Activated B cell treated with CpG ODN at 0.5 μM for 24 hours (primary cell): ENCODE measurements around the gene ZNF618. TPM values are rescaled to one million over a fixed set of nuclear protein-coding genes. Genes with fewer than 3 reads are reported as not detected.

ENCODE experiments used
- ATAC-seq: fragments of 200-7000 bp; cut with Tn5 transposase; one replicate; pipeline ENCODE4 v1.10.0; 2021; ENCODE audit warnings: low read depth, mild to moderate bottlenecking, moderate library complexity
- CTCF ChIA-PET: fragments of 350-600 bp; sonication (Branson Sonifier 250); formaldehyde crosslinking; loops from one replicate; lab custom pipeline; 2021; ENCODE audit warnings: antibody characterized with exemption; lab: Charles Lee
- POLR2A ChIA-PET: fragments of 350-600 bp; sonication (Branson Sonifier 250); formaldehyde crosslinking; loops from one replicate; lab custom pipeline; 2021; ENCODE audit warnings: antibody characterized with exemption; lab: Charles Lee
- DNase-seq: peaks from one replicate; pipeline ENCODE4 v3.0.0; 2022
- H3K27ac Mint-ChIP-seq: one replicate; pipeline ENCODE4 v1.8.0; 2020; ENCODE audit warnings: mixed read lengths
- H3K27me3 Mint-ChIP-seq: one replicate; pipeline ENCODE4 v1.8.0; 2021; ENCODE audit warnings: mixed read lengths
- H3K36me3 Mint-ChIP-seq: one replicate; pipeline ENCODE4 v1.8.0; 2021; ENCODE audit warnings: low read depth, mixed read lengths
- H3K4me1 Mint-ChIP-seq: one replicate; pipeline ENCODE4 v1.8.0; 2021; ENCODE audit warnings: mixed read lengths
- H3K4me3 Mint-ChIP-seq: one replicate; pipeline ENCODE4 v1.8.0; 2020; ENCODE audit warnings: mild to moderate bottlenecking, mixed read lengths
- H3K9me3 Mint-ChIP-seq: one replicate; pipeline ENCODE4 v1.8.0; 2020; ENCODE audit warnings: mixed read lengths
- intact Hi-C: fragments of 100-400 bp; cut with micrococcal nuclease; formaldehyde crosslinking; loops from one replicate; pipeline ENCODE4 v1.15.1; 2024
- total RNA-seq: library from RNA; stranded (reverse); gene quantifications from 2 replicates; pipeline ENCODE4 v1.2.3, GENCODE V29; 2022
- TF ChIP-seq, protein P1 (sequence below): fragments of 200-600 bp; IDR thresholded peaks from one replicate; pipeline ENCODE4 v1.8.0; 2022; ENCODE audit warnings: antibody characterized with exemption, mild to moderate bottlenecking

The ZNF618 gene
- total RNA-seq, 1 donor from 2014 or later: 0.67 TPM

DNA sequence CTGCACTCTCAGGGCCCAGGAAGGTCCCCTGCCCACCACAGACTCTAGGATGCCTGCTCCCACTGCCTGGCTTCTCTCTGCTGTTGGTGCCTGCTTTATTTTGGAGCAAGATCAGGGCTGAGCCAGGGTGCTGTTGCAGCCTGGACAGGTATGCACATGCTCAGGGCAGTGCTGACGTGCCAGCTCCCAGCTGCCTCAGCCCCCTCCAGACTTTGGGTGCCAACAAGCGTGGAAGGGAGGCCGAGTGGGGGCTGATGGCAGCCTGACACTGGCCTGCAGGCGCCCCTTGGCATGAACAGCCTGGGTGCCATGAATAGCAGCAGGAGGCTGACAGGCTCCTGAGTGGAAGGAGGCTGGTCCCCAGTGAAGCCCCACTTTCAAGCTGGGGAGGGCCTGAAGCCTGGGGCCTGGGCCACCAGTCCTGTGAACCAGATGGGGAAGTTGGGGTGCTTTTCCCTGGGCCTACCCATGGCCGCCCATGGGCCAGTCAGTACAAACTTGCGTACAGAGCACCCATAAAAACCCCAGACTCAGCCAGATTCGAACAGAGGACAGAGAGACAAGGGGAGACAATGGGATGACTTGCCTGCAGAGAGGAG, 195.2 kb downstream of the ZNF618 start:
- Mint-ChIP-seq H3K4me3 (no peak overlapping the region), H3K36me3 (no peaks in the 10 kb centered on the region), H3K27ac (no peak overlapping the region), H3K9me3 (no peaks in the 10 kb centered on the region), H3K27me3 (peaks cover 5% of the 10 kb centered on the region), H3K4me1 (no peaks in the 10 kb centered on the region)
- TF ChIP-seq, protein P1, sequence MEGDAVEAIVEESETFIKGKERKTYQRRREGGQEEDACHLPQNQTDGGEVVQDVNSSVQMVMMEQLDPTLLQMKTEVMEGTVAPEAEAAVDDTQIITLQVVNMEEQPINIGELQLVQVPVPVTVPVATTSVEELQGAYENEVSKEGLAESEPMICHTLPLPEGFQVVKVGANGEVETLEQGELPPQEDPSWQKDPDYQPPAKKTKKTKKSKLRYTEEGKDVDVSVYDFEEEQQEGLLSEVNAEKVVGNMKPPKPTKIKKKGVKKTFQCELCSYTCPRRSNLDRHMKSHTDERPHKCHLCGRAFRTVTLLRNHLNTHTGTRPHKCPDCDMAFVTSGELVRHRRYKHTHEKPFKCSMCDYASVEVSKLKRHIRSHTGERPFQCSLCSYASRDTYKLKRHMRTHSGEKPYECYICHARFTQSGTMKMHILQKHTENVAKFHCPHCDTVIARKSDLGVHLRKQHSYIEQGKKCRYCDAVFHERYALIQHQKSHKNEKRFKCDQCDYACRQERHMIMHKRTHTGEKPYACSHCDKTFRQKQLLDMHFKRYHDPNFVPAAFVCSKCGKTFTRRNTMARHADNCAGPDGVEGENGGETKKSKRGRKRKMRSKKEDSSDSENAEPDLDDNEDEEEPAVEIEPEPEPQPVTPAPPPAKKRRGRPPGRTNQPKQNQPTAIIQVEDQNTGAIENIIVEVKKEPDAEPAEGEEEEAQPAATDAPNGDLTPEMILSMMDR: no peak
- POLR2A ChIA-PET: no interaction called here
- no peak for ATAC-seq
- intact Hi-C loops: no loop called here
- CTCF ChIA-PET: interaction anchor here (1.5 kb wide), 1 partner anchor 11 kb away, joined by 6 read pairs; no protein-coding TSS in a partner anchor
- no peak for DNase-seq

- H3K27ac Mint-ChIP-seq: no peak overlapping the region
- DNase-seq: no peak
- no peak for ATAC-seq
- POLR2A ChIA-PET: no interaction called here
- H3K9me3 Mint-ChIP-seq: no peaks in the 10 kb centered on the region
- no peak overlapping the region for H3K4me3 Mint-ChIP-seq
- TF ChIP-seq, protein P1: no peak
- intact Hi-C loops: no loop called here
- peaks cover 13% of the 10 kb centered on the region for H3K27me3 Mint-ChIP-seq
- H3K4me1 Mint-ChIP-seq: no peaks in the 10 kb centered on the region
- H3K36me3 Mint-ChIP-seq: no peaks in the 10 kb centered on the region
- CTCF ChIA-PET: interaction anchor here (1.5 kb wide), 1 partner anchor 10 kb away, joined by 6 read pairs; no protein-coding TSS in a partner anchor
Observed at GRCh38 chr9:114072184-114073140, 196.4 kb downstream of the ZNF618 start.

DNA sequence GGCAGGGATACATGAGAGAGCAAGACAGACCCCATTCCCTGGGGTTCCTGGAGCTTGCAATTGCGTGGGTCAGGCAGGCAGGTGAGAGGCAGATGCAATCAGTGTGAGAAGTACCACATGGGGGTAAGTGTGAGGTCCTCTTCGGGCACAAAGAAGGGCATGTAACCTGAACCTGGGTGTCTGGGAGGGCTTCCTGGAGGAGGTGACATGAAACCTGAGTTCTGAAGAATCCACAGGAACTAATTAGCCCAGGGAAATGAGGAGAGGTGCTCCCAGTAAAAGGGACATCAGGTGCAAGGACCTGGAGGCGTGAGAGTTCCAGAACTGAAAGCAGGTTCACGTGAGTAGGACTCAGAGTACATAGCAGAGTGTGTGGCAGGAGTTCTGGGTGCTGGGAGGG, 199.5 kb downstream of the ZNF618 start:
- Mint-ChIP-seq H3K36me3 (no peaks in the 10 kb centered on the region), H3K27me3 (peaks cover 13% of the 10 kb centered on the region), H3K4me1 (no peaks in the 10 kb centered on the region), H3K4me3 (no peak overlapping the region), H3K9me3 (no peaks in the 10 kb centered on the region), H3K27ac (no peak overlapping the region)
- DNase-seq: no peak
- TF ChIP-seq, protein P1: no peak
- no peak for ATAC-seq
- POLR2A ChIA-PET: no interaction called here
- CTCF ChIA-PET: no interaction called here
- intact Hi-C loops: no loop called here

DNA sequence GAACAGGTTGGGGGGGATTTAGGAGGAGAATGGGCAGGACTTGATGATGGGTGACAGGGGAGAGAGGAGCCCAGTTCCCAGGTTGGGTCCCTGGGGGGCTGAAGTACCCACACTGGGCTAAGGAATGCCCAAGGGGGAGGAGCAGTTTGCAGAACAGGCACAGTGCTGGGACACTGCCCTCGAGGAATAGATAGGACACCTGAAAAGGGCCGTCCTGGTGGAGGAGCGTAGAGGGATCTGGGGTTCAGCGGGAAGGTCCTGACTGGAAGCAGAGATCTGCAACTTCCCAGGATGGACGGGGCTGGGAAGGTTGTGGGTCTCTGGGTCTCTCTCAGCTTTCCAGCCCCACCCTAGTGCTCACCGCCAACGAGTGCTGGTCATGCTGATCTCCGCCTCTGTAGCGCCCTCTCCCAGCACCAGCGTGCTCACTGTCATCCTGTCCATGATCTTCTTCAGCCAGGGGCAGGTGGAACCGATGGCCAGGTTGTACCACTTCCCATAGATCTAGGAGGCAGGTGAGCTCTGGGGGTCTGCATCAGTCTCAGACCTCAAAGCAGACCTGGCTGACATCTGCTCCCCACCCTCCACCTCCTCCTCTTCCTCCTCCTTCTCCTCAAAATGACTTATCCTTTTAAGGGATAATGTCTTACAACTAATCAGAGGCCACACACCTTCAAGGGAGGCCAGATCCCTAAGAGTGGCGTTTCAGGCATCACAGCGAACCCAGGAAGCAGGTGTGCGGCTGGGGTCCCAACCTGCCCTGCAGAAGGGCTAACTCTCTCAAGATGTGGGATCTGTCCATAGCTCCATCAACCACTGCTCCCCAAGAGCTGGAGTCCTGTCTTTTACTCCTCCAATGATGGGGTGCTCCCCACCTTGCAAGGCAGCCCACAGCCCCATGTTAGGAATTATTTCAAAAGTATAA, 200.4 kb downstream of the ZNF618 start:
- DNase-seq: no peak
- Mint-ChIP-seq H3K27ac (no peak overlapping the region), H3K9me3 (no peaks in the 10 kb centered on the region), H3K27me3 (peaks cover 13% of the 10 kb centered on the region), H3K36me3 (no peaks in the 10 kb centered on the region), H3K4me3 (no peak overlapping the region), H3K4me1 (no peaks in the 10 kb centered on the region)
- POLR2A ChIA-PET: no interaction called here
- CTCF ChIA-PET: no interaction called here
- intact Hi-C loops: no loop called here
- TF ChIP-seq, protein P1: no peak
- no peak for ATAC-seq
